ENCODE measurements around the gene CELA2A.

GRCh38 chr1:15513192-15513591 is 56.7 kb downstream of the CELA2A start:
- no peak for TF ChIP-seq CTCF (IDR thresholded peaks at IDR 0.05 in 4 of 5, conservative IDR thresholded peaks at IDR 0.05 in 1 of 5)
- no peak for TF ChIP-seq POLR2A (IDR thresholded peaks at IDR 0.05)

All from gastrocnemius medialis (tissue), 4 donors.